GM18873 (cell line): Measurements from ENCODE around the gene BCAS1.

Source experiments
- ATAC-seq: cut with Tn5 transposase; IDR thresholded peaks from one replicate; pipeline ENCODE4 v1.9.1; 2021; ENCODE audit warnings: mild to moderate bottlenecking, moderate library complexity, moderate number of reproducible peaks; ENCODE audit not compliant: unreplicated experiment, low FRiP score

BCAS1 gene

DNA sequence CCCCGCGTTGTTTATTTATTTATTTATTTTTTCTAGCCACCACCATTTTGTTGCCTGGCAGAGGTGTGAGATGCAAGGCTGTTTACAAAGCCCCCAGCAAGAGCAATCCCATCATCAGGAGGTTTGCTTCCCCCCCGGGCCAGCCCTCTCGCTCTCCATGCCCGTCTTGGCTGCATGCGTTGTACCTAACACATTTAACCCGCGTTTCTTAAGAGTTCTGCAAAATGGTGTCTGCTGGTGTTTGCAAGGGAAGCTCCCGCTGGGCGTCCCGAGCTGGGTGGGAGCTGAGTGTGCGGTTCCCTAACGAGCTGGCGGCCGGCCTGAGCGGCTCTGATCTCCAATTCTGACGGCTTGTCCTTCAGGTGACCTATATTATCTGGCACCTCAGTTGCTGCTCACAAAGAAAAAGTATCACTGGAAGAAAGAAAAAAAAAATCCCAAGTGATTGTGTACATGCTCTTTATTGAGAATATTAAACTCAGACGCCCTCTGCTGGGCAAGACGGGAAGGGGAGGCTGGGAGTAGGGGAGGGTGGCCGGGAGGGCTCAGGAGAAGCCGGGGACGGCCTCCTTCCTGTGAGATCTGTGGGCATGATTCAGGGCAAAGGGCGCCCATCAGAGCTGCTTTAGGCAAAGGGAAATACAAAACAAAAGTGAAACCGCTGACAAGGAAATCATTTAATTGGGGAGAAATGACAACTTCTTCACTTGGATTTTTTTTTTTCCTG, 154.8 kb downstream of the BCAS1 start:
- peak; percentile 39 for ATAC-seq

DNA sequence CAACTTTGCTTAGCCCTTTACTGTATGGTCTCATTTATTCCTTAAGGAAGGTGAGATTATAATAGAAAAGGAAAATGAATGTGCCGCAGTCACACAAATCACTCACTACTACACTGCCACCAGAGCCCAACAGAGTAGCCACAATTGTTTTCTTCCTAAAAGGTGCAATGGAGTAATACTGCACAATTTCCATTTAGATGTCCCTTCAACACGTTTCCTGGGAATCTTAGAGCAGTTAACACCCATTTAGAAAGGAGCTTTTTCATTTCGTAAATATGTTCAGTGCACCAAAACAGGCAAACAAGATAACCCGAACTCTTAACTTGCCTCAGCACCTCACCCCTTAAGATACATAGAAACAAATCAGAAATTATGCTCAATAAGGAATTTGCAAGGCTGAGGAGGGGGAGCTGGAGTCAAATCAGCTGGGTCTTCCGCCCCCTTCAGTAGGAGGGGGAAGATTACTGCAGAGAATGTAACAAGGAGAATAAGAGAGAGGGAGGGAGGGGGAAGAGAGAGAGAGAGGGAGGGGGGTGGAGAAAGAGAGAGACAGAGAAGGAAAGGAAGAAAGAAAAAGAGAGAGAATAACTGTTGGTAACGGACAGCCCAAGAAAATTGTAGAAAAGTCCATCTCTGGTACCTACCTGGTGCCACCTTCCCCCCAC, 155.5 kb downstream of the BCAS1 start:
- ATAC-seq, result no peak

DNA sequence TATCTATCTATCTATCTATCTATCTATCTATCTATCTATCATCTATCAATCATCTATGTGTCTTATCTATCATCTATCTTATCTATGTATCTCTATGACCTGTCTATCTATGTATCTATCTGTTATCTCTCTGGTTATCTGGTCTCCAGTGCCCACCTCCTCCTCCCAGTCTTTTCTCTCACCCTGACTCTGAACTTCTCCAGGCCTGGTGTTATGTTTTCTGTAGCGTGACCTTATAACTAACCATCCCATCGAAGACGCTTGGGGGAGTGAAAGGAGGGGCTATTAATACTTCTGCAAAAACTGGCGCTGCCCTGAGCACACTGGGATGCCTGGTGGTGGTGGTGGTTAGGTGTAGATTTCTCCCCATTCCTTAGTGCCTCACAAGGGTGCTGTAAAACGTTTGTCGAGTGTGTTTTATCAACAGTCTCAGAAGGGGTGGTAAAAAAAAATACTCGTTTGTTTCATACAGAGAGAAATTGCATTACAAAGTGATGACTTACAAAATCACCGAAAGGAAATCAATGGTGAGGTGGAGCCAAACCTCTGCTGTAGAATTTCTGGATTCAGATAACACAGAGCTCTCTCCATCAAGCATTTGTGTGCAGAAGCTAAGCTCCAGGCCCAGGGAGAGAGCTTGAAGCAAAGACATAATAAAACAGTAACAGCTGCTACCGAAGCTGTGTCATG, 156.2 kb downstream of the BCAS1 start:
- no peak for ATAC-seq

DNA sequence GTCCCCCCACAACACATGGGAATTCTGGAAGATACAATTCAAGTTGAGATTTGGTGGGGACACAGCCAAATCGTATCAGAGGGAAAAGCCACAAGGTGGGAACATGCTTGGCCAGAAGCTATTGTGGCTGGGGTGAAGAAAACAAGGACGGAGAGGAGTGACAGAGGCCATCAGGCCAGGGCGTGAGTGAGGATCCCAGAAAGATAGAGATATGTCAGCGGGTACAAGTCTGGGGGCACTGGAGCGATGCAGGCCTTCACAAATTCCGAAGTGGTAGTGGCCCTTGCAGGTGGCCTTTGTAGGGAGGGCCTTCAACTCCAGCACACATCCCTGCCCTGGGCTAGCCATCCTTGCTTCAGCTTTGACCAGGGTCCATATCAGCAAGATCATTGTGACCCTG, 159.1 kb downstream of the BCAS1 start:
- no peak for ATAC-seq

DNA sequence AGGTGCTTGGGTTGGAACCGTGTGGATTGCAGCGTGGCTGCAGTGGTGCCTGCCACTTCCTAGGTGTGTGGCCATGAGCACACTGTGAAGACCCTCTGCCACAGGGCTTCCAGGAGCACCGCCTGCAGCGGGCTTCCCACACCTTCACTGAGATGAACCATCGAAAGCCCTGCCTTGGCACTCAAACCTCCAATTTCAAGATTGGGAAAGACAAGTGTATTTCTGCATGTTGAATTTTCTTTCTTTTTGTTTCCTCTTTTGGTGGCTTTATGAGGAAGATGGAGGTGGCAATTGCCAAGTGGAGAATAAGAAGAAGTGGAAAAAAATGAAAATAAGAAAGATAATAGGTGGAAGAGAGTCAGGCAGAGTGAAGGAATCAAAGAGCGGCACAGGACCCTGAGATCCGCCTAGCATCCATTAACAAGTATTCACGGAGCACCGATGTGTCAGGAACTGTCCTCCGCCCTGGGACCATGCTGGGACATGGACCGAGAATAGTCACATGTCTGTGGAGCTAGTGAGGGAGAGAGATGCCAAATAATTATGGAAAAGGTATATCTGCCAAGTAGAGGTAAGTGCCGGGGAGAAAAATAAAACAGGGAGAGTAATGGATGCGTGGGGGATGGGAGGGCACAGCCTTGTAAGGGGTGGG, 159.9 kb downstream of the BCAS1 start:
- ATAC-seq, result no peak

DNA sequence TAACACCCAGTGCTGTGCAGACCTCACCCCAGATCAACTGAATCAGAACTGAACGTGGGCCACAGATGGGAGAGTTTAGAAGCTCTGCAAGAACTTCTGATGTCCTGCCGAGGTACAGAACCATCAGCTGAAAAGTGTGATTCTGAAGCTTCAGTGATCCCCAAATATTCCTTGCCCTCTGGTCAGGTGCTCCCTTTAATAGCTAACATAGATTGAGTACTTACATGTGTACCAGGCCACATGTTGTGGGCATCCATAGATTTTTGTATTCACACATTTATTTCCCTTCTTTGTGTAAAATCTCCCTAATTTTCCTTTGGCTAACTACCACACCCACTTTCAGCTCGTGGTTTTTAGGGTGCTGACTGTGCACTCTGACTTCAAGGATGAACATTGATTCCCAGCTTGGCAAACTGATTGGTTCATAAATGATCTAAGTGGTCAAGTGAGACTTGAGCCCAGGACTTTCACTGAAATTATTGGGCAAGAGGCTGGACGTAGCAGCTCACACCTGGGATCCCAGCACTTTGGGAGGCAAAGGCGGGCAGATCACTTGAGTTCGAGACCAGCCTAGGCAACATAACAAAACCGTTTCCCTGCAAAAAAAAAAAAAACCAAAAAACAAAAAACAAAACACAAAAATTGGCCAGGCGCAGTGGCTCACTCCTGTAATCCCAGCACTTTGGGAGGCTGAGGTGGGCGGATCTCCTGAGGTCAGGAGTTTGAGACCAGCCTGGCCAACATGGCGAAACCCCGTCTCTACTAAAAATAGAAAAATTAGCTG, 162.2 kb downstream of the BCAS1 start:
- no peak for ATAC-seq

DNA sequence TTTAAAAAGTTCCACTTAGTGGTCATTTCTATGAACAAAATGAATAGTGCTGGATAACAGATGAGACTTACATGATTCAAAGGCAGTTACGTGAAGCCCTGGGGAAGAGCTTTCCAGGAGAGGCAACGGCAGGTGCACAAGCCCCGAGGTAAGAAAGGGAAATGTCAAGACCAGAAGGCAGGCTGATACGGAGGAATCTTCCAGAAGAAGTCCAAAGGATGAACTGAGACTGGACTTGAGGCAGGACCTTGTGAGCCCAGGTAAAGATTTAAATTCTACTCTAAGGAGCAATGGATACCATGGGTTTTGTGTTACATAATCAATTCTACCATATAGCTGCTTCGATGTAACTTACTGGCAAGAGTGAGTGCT, 164.6 kb downstream of the BCAS1 start:
- no peak for ATAC-seq

DNA sequence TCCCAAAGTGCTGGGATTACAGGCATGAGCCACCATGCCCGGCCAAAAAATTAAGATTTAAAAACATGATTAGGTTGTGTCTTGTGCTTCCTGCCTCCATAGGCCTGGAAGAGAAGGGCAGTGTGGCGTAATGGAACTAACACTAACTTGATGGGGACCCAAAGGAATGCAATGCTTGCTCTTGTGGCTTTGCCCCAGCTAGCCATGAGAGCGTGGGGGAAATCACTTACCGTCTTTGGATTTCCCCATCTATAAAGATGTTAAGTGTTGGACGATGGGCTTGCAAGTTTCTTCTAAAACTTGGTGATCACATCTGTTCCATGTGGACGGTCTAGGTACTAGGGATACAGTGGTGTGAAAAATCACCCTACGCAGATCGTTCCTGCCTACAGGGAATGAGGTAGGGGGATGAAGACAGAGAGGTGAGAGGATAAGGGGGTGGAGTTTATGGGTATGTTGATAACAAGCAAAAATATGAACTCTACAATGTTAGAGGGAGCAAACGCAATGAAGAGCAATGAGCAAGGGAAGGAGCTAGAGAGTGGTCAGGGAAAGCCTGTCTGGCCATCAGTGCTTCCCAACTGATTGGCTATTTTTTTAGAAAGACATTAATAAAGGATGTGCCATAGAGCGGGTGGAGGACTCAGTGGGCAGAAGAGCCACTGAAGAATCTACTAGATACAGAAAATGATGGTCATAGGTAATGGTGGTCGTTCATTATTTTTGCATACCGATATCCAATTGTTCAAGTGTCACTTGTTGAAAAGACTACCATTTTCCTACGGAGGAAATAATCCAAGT, 165.2 kb downstream of the BCAS1 start:
- no peak for ATAC-seq

DNA sequence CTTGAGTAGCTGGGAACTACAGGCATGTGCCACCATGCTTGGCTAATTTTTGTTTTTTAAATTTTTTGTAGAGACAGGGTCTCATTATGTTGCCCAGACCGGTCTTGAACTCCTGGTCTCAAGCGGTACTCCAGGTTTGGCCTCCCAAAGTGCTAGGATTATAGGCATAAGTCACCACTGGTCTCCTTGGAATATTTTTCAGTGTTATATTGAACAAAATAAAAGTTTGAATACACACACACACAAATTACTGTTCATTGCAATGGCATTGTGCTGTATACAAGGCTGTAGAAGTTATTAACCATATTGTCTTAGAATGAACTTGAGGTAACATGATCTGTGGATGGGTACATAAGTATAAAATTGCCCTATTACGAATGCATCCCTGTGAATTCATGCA, 166.1 kb downstream of the BCAS1 start:
- no peak for ATAC-seq

DNA sequence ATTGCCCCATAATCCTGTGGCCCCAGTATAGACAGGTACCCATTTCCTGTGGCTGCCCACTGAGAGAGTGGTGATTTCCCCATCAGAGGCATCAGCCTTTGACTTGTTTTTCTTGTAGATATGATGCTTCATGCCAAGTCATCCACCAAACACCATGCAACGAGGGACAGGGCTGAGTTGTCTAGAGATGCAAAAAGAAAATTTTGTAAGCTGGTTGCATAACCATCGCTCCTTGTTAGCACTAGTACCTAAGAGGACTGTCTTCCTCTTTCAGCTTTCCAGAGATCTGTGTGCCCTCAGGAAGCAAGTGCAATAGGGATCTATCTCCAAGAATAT, 166.8 kb downstream of the BCAS1 start:
- no peak for ATAC-seq

DNA sequence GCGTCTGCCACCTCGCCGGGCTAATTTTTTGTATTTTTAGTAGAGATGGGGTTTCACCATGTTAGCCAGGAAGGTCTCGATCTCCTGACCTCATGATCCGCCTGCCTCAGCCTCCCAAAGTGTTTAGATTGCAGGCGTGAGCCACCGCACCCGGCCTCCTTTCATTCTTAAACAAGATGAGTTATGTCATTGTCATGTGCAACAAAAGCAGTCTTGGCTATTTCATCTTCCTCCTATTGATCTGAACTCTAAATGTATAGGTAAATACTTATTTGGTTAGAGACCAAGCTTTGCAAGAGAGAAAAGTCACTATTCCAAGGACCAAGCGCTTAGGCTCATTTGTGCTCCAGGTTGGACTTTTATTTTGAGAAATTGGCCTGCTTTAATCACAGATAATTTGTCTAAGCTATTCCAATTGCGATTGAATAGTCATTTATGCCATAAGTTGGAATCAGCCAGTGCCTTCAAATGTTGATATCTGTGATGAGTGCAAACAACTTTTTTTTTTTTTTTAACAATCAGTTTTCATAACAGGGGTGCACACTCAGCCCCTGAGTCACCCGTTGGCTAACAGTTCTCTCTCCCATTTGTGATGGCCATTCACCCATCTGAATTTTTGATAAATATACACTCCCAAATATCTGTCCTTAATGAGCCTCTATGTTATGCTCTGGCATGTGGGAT, 167.3 kb downstream of the BCAS1 start:
- no peak for ATAC-seq

DNA sequence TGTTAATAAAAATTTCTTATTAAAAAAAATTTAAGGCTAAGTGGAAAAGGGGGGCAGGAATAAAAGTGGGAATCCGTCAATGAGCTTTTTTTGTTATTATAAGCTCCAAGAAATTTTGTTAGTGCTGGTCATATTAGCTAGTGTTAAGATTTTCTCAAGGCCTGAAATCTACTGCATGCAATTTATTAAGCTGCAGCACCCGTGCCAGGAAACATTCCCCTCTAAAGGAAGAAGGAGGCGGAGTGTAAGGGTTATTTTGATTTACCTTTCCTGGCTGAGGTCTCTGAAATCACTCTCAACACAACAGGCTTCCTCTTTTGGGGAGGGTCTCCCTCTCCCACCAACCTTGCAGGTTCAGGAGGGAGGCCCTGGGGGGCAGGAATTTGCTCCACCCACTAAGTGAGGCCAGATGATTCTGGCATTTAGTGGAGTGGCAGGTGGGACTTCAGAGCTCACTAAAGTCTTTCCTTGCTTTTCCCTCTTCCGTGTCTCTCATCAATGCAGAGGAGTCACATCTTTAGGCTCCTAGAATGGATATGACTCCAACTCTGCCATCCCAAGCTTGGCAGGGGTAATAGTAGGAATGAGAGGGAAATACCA, 168.8 kb downstream of the BCAS1 start:
- no peak for ATAC-seq

DNA sequence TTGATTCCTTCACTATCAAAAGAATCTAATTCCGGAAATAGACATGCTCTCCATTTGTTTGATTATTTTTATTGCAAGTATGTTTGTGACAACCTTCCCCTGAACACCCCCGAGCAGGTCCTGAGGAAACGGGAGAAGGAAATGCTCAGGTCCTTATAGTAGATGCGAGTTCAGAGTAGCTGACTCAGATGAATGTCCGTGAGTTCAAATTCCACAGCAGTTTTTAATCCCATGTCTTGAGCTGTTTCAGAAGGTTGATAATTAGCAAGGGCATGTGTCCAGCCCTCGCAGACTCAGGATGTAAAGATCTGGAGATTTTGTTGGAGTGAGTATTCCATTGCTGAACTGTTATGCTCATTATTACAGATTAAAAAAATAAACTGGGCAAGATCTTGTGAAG, 169.3 kb downstream of the BCAS1 start:
- ATAC-seq, result no peak

DNA sequence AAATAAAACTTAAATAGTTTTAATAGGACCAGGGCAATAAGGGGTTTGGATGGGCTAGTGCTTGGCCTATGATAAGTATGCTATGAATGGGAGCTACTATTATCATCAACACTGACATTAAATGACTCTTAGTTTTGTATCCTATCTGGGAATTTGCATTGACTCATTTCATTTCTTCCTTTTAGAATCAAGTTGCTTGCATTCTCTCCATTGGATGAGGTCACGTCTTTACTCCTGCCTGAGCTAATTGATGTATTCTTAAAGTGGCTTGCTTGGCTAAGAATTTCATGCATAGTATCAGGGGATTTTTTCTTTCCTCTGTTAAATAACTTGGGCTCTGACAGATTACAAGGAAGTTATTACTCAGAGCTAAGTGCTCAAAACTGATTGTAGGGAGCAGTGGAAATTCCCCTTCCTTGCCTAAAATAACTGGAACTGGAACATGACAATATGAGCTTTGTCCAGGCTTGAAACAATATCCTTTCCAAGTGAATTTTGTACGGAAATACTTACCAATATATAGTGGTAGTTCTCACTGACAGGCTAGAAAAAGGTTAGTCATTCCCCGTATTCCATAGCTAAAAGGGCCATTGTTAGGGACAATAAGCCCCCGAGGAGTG, 169.9 kb downstream of the BCAS1 start:
- no peak for ATAC-seq

DNA sequence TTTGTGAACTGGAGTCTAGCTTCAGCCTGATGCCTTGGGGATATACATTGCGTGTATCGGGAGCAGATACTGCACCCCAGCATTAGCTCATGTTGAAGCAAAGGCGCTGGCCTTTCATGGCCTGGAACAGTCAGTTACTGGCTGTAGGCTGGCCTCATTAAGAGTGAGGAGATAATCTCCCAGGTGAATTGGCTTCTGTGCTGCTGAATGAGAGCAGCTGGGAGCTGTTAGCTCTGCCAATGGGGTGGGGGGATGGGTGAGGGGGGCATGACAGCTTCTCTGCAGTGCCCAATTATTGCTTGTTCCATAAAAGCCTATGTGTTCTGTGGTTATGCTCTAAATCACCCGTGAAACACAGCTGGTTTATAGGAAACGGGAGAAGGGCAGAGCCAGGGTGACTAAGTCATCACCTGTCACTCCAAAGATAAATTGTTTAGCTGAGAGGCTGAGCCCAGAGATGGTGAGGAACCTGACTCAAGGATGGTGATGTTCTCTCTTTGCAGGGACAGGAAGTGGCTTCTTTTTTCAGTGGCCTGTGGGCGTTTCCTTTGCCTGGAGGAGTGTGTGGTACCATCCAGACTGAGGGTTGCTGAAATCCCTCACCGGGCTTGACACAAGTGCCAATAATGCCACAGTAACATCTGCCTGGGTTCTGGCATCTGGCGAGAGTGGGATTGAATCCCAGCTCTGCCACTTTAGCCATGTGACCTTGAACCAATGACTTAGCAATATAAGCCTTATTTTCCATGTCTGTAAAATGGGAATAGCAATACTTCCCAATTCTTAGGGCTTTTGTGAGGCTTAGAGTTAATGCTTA, 170.8 kb downstream of the BCAS1 start:
- peak; percentile 73 for ATAC-seq

DNA sequence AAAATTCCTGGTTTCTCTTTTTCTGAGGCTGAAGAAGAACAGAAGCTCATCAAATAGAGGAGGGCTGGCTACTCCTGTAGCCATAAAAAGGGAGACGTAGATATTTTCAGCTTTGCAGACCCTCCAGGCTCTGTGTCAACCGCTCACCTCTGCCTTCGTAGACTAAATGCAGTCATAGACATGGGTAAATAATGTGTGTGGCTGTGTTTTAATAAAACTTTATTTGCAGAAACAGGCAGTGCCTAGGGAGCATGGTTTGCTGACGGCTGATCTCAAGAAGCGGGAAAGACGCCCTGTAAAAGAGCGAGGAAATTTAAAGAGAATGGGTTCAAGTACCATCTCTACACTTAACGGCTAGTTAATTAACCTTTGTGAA, 171.8 kb downstream of the BCAS1 start:
- ATAC-seq, result no peak

DNA sequence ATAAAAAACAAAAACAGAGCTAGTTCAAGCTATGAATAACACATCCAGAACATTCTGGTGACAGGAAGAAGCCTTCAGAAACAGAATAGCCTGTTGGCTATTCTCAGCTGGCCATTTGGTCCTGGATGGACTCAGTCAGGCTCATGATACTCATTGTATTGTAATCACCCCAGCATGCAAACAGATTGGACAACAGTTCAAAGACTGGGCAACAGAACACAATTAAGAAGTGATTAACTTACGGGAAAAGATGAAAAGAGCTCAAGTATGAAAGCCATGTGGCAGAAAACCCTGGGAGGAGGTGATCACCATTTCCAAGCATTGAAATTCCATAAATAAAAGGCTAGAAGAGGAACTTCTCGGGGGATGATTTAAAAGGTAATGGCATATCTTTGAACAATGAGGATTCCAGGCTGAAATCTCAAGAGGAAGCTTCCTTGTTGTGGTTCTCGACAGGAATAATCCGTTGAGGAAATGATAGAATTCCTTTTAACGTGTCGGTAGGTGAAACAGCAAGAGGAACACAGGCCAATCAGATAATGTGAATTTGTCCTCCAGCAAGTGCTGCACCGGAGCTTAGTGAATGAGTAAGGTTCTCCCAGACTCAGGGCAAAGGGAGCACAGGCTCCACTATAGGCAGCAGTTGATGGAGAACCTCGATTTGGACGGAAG, 172.4 kb downstream of the BCAS1 start:
- no peak for ATAC-seq
